ENCODE results near the gene NOX3.

NOX3 gene

GRCh38 chr6:155429321-155429893, 26.2 kb downstream of the NOX3 start:
- no peak for DNase-seq

- no peak for DNase-seq
Measured at GRCh38 chr6:155426408-155426945, 29.2 kb downstream of the NOX3 start.

GRCh38 chr6:155424181-155424580, 31.5 kb downstream of the NOX3 start:
- no peak for DNase-seq

DNA sequence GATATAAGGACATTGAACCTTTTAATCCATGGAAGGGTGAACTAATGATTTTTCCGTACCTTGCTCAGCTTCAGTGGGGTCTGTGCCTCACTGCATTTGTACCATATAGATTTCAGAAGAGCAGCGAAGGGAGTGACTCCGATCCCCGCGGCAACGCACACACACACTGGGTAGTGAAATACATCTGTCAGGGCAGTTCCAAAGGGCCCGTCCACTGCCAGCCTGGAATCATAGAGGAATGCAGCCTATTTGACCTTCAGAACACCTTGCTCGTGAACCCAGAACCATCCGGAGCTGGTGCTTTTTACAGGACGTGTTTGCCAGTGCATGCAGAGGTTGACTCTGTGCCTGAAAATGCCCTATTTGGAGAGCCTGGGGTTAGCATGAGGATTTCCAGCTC, 33.0 kb downstream of the NOX3 start:
- no peak for DNase-seq

GRCh38 chr6:155420492-155420891, 35.1 kb downstream of the NOX3 start:
- no peak for DNase-seq

- DNase-seq = no peak
Measured at GRCh38 chr6:155419161-155419560, 36.5 kb downstream of the NOX3 start.

DNA sequence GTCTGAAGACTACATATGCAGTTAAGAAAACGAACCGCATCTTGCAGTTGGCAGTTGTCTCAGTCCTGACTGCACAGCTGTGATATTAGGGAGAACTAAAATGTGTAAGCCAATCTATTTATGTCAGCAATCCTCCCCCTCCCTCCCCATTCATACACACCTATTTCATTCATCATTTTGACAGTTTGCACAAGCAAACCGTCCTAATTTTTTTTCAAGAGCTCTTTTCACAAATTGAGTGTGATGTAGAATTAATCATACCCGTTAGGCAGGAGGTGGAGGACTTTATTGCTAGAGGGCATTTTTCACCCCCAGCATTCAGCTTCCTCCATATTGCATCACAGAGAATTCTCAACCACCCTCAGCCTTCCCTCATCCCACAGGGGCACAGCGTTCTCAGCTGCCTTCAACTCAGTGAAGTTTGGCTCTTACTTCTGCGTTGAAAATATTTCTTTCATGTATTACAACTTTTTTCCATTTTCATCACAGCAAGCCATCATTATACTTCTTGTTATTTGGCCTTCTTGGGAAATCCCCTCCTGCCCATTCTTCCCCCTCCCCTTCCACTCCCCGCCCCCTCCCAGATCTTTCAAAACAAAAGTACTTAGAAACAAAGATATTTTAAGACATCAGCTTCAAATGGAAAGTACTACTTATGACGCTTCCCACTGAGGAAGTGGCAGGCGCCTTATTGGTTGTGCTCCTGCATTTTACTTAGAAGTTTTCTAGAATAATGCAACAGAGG, 37.5 kb downstream of the NOX3 start:
- DNase-seq = no peak

DNA sequence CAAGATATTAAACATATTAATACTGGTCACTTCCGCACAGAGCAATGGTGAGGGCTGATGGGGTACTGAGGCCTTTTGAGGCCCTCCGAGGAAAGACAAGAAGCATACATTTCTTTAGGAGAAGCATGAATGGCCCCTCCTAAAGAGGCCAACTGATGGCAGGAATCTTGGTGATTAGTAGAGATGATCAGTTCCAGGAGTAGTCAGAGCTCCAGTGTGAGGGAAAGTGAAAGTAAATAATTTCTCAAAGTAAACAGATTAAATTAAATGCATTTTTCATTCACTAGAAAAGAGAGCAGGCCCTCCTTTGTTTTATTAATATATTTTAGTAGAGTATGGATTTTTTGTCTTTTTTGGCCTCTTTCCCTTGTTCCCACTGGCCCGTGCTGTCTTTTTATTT, 38.2 kb downstream of the NOX3 start:
- no peak for DNase-seq

DNA sequence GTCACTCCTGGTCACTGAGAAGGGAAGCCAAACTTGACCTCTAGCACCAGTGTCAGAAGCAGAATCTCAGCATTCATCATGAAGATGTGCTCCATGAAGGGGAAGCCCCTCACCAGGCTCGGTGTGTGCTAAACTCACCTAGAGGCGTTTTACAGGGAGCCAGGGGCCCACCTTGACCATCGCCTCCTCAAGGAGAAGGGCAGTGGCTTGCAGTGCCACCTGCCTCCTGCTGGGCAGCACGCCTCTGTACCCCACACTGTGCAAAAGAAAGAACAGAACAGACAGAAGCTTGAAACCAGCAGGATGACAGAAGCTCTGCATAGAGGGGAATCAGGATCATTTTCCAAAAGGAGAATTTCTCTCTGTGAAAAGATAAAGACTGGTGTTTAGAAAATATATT, 39.7 kb downstream of the NOX3 start:
- no peak for DNase-seq

GRCh38 chr6:155414049-155414448, 41.6 kb downstream of the NOX3 start:
- no peak for DNase-seq

DNA sequence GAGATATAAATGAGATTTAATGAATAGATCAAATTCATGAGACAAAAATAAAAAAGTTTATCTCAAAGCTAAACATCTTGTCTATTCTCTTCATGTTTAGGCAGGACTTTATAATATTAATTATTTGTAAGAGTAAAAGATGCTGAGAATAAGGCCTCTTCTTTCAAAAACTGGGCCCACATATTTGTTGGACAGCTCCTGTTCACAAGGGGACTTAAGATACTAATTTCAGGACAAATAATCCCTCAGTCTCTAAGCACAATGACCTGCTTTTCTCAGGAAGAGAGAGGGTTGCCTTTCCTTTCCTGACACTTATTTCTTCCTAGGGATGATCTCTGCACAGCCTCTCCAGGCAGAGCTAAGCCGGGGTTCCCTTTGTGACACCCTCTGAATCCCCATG, 43.3 kb downstream of the NOX3 start:
- no peak for DNase-seq

GRCh38 chr6:155411154-155412052, 44.2 kb downstream of the NOX3 start:
- peak; percentile 37 for DNase-seq

- DNase-seq = no peak
Measured at GRCh38 chr6:155409391-155409790, 46.2 kb downstream of the NOX3 start.

- no peak for DNase-seq
Measured at GRCh38 chr6:155408981-155409380, 46.7 kb downstream of the NOX3 start.

DNA sequence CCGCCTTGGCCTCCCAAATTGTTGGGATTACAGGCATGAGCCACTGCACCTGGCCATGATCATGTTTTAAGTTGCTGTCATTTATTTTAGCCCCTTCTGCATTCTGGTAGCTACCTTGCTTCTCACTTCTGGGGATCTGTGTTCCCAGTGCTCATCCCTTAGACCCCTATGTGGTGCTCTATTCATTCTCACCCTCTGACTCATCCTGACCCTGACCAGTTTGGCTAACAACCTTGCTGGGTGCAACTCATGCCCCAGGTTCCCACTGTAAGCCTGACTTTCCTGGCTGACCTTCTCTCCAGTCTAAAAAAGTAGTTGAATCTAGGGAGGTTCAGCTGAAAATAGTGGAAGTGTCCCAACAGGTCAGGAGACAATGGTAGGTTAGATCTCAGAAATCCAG, 47.4 kb downstream of the NOX3 start:
- DNase-seq = no peak

DNA sequence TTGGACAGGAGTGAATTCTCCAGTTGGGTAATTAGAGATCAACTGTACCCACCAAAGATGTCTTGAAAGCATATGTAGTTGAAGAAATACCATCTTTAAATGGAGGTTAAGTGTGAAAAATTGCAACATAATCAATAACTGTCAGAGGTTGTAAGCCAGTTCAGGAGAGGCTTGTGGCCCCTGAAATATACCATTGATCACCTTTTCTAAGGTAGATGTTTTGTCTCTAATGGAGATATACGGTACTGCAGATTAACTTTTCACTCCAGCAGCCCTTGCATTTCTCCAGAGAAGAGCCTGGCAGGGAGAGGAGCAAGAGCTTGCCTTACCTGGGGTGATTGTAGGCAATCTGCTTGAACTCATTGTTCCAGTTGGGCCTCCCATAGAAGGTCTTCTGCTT, 48.8 kb downstream of the NOX3 start:
- no peak for DNase-seq

- DNase-seq = no peak
Measured at GRCh38 chr6:155404937-155405336, 50.7 kb downstream of the NOX3 start.

GRCh38 chr6:155402656-155403304, 52.9 kb downstream of the NOX3 start:
- DNase-seq = no peak

DNA sequence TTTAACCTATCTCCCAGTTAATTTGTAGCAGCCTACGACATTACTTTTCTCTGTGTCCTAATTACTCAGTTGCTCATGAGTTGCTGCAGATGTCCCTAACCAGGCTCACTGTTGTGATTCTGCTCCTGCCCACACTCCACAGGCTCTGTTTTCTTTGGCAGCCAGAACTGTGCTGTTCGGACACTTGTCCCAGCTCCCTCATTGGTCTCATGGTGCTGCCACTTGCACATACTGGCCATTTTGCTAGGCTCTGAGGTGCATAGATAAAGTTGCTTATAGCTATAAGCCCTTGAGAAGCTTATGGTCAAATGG, 55.0 kb downstream of the NOX3 start:
- no peak for DNase-seq

GRCh38 chr6:155399745-155400653, 55.6 kb downstream of the NOX3 start:
- no peak for DNase-seq

DNA sequence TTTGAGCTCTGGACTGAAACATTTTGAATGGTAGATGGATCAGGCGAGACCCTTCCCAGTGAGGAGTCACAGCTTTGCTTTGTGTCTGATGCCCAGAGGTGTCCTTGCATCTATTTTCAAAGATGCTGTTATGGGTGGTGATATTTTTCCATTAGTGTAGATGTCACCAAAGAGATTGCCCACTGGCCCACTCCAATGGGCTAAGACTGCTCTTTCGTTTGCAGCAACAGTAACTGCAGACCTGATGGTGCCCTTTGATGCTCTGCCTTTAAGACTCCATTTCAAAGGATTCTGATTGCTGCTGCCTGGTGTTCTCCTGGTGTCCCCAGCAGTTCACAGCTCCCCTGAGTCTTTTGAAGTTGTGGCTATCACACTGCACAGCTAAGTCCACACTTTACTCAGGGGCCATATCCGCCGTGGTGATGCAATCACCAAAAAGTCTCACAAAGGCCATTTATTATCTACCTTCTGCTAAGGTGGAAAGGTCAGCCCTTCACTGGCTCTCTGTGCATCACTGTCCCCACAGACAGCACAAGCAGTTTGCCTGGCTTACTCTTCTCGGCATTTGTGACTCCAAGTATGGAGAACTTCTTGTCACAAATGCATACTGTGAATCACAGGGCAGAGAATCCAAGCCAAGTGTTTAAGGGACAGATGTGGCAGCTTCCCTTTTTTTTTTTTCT, 56.4 kb downstream of the NOX3 start:
- DNase-seq = no peak

DNA sequence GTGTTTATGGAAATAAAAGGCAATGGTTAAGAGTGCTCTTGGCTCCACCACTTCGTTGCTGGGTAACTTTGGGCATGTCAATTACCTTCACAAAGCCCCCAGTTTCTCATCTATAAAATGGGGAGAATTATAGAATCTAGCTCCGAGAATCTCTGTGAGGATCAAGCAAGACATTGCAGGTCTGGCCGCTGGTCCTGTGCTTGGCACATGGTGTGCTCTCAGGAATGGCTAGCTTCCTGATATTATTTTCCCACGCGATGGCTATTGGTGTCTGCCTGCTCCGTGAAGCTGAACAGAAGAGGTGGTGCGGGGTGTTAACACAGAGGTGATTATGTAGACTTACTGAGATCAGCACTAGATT, 57.0 kb downstream of the NOX3 start:
- DNase-seq = no peak

All from NCI-H524 treated with DMSO at 0.1 percent for 48 hours (cell line).